Measurements from ENCODE around the gene CYBC1.

Gene CYBC1

GRCh38 chr17:82424863-82425159 lies 25.7 kb downstream of the CYBC1 start:
- peak; percentile 31 for TF ChIP-seq CTCF (conservative IDR thresholded peaks at IDR 0.05)
- no peak overlapping the region for H3K27ac ChIP-seq

- TF ChIP-seq CTCF (conservative IDR thresholded peaks at IDR 0.05), result peak; percentile 78
- no peak overlapping the region for H3K27ac ChIP-seq
These were observed 26.3 kb downstream of the CYBC1 start for GRCh38 chr17:82424001-82424862.

- no peak for TF ChIP-seq CTCF (conservative IDR thresholded peaks at IDR 0.05)
- H3K27ac ChIP-seq, result peak overlapping the region; percentile 91
These were observed 31.0 kb downstream of the CYBC1 start for GRCh38 chr17:82419540-82419939.

- no peak for TF ChIP-seq CTCF (conservative IDR thresholded peaks at IDR 0.05)
- H3K27ac ChIP-seq, result peak within 1 kb of the TSS; percentile 91
These were observed 32.3 kb downstream of the CYBC1 start, which contains the start of the genes HEXD and OGFOD3 for GRCh38 chr17:82418001-82418986. Gene HEXD (plus strand): TSS chr17:82418347. CDS start chr17:82419800, 1,453 bp downstream. Gene OGFOD3 (minus strand): TSS chr17:82418586. CDS start chr17:82418485, 101 bp downstream.

- peak; percentile 22; the same call in 1 of the 2 replicates for TF ChIP-seq CTCF (conservative IDR thresholded peaks at IDR 0.05)
- H3K27ac ChIP-seq, result peak overlapping the region; percentile 91; the same call in 1 of the 2 replicates
These were observed 33.8 kb downstream of the CYBC1 start for GRCh38 chr17:82416771-82417170.

- TF ChIP-seq CTCF (conservative IDR thresholded peaks at IDR 0.05), result no peak
- H3K27ac ChIP-seq, result no peak overlapping the region
These were observed 34.3 kb downstream of the CYBC1 start for GRCh38 chr17:82416264-82416663.

- TF ChIP-seq CTCF (conservative IDR thresholded peaks at IDR 0.05), result no peak
- H3K27ac ChIP-seq, result no peak overlapping the region
These were observed 34.8 kb downstream of the CYBC1 start for GRCh38 chr17:82415786-82416185.
